Activated effector memory CD4-positive, alpha-beta T cell treated with anti-CD3 and anti-CD28 coated beads, Interleukin-2, amount 50 U/mL, for 16 hours (primary cell): ENCODE data around the gene WDFY3.
"Not testable (repeated sequence)": the region's sequence is repeated elsewhere in the genome, so short reads cannot be mapped to it uniquely, and the experiment has no call there.

Experiments used
- DNase-seq: peaks from one replicate; pipeline ENCODE4 v3.0.0-alpha.2; 2020

The WDFY3 gene

DNA sequence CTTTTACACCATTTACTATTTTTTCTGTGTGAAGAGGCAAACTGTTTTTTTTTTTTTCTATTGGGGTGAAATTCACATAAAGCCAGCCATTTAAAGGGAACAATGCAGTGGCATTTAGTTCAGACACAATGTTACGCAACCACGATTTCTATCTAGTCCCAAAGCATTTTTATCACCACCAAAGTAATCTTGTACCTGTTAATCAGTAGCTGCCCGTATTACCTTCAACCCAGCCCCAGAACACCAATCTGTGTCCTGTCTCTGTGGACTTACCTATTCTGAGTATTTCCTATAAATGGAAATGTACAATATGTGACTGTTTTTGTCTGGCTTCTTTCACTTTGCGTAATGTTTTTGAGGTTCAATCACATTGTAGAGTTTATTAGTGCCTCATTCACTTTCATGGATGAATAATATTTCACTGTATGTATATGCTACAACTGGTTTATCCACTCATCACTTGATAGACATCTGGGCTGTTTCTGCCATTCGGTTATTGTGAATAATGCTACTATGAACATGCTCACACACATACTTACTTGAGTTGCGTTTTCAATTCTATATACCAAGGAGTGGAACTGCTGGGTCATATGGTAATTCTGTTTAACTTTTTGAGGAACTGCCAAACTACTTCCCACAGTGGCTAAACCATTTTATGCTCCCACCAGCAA lies 267.4 kb downstream of the WDFY3 start:
- no peak for DNase-seq

- no peak for DNase-seq
These were observed 268.8 kb downstream of the WDFY3 start for GRCh38 chr4:84697615-84698201.

DNA sequence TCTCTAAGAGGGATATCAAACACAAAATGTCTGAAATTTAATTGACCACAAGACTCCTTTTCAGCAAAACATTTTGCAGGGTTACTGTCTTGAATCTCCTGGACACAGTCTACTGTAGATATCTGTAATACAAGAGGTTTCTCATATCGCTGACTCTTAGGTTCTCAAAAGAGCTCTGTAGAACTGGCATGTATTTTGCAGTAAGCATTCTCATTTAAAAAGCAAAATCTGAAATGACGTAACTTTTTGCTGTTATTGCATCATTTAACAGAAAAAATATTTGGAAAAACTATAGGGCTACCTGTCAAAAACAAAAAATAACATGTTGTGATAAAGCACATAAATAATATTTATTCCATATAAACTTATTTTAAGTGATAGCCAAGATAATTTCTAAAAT lies 269.3 kb downstream of the WDFY3 start:
- DNase-seq = no peak

- no peak for DNase-seq
These were observed 274.7 kb downstream of the WDFY3 start for GRCh38 chr4:84691800-84692199.

GRCh38 chr4:84691170-84691691 lies 275.3 kb downstream of the WDFY3 start:
- no peak for DNase-seq

DNA sequence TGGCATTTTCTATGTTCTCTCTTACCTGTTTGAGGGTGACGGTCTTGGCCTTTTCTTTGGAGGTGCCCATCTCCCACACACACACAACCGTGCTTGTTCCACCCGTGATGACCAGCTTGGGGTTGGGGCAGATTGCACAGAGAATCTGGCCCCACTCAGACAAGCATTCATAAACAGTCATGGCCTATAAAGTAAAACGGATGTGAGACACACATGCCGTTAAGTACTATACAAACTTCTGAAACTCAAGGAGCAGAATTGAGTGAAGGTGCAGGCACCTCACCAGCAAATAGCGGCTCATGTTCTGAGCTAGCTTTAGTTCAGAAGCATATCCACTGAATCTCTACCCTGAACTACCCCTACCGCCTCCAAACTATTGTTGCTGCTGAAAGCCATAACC lies 276.0 kb downstream of the WDFY3 start:
- no peak for DNase-seq

GRCh38 chr4:84689197-84689596 lies 277.3 kb downstream of the WDFY3 start:
- DNase-seq = no peak

GRCh38 chr4:84688605-84689004 lies 277.9 kb downstream of the WDFY3 start:
- DNase-seq = no peak

DNA sequence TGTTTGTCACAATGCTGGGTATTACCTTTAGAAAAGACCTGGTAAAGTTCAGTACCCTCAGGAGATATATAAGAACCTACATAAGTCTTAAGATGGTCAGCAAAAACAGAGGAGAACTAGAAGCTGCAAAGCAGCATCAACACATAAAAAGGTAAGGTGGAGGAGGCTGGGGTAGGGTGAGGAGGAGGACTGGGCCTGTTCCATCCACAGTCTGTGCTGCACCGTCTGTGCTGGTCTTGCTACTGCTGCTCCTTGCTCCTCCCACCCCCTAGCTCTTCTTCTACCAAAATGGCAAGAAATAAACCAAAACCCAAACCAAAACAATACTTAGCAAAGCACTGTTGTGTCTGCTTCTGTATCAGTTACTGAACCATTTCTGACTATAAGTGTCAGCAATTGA lies 281.4 kb downstream of the WDFY3 start:
- DNase-seq = no peak

DNA sequence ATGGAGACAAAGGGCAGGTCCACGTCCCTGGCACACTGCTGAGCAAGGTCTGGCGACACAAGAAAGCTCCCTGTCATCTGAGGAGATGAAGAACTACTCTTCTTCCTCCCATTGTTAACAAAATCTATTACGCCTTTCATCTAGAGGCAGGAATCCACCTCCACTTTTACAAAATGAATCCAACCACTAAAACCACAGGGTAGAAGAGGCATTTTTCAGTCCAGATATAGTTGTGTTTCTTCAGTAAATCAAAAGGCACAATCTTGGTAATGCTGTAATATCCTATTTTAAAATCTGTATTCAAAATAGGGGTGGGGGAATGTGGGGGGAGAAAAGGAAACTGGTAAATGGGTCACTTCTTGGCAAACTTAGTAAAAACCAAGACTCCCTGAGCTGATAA lies 282.1 kb downstream of the WDFY3 start:
- DNase-seq = no peak

DNA sequence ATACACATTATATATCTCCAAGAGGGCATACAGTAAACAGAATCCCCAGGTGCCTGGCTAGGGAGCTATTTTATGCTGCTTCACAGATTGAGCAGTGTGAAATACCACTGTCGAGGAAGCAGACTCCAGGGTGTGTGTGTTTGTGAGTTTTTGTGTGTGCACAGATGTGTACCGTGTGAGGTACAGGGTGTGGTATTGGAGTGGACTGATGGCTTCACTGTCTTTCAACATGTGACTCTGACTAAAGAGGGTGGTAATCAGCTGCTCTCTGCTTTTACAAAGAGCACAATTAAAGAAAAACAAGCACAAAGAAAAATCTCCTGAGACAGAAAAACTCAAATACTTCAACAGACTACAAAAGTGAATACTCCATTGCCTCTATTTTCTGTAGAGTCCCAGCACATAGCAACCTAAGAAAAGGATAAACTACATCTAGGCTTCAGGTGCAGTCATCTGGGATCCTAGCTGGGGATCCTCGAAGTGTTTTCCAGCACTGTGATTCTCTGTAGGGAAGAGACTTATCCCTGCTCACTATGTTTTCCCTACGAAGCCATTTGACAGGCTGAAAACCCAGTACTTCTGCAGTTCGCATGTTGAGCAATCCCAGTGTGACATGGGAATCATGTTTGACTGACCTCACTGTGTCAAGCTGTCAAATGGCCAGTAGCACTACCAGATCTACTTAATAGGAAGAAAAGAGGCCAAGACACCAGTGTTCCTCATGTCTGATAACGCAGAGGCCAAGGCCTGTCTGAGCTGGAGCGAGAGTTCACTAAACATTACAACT lies 283.2 kb downstream of the WDFY3 start:
- no peak for DNase-seq

- DNase-seq = not testable (repeated sequence)
These were observed 283.8 kb downstream of the WDFY3 start for GRCh38 chr4:84682661-84683060.

DNA sequence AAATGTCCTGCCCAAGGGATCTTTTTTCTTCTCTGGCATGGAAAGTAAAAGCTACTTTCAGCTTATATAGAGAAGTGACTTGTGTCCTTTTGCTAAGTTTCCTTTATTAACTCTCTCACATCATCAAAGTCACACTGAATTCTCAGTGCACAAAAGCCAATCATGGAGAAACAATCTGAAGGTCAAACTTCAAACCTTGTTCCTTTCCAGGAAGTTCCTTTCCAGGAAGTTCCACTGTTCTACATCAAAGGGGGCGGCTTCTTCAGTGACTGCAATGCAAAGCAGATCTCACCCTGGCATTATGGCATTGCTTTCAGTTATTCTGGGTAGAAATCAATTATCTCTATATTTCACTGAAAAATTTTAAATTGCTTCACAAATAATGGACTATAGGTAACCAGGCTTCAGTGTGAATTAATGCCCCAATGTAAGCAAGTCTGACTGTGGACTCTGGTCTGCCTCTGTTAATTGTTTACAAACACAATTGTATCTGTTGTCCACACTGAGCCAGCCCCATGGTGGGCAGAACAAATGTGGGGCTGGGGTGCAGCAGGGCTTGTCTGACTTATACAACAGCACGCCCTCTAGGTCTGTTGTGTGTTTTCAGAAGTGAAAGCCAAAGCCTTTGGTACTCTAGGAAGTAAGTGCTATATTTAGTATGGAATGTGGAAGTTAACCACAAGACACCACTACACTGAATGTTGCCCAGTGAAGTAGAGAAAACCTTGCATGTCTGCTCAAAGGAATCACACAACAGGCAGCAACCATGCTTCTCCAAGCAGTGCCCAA lies 284.8 kb downstream of the WDFY3 start:
- DNase-seq = no peak

- DNase-seq = no peak
These were observed 285.5 kb downstream of the WDFY3 start for GRCh38 chr4:84680956-84681355.

GRCh38 chr4:84678976-84679744 lies 287.3 kb downstream of the WDFY3 start:
- no peak for DNase-seq

DNA sequence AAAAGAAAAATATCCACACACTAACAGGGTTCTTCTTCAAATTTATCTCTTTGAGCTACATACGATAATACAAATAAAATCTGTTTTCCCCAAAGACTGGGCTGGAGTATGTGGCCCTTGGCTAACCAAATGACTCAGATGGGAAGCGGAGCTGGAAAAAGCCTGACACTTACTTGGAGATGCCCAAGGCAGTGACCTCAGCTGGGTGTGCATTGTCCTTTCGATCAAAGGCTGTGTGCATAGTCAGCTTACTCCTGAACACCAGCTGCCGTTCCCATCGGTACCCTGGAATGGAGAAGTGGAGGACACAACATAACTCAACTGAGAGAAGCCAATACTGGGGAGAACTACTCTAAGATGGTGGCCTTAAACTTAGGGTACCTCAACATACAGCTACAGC lies 288.5 kb downstream of the WDFY3 start:
- DNase-seq = no peak

- DNase-seq = no peak
These were observed 289.4 kb downstream of the WDFY3 start for GRCh38 chr4:84677093-84677492.

- no peak for DNase-seq
These were observed 292.8 kb downstream of the WDFY3 start for GRCh38 chr4:84673475-84674240.

- no peak for DNase-seq
These were observed 294.3 kb downstream of the WDFY3 start for GRCh38 chr4:84672177-84672576.

- DNase-seq = no peak
These were observed 297.3 kb downstream of the WDFY3 start for GRCh38 chr4:84669201-84669600.

- DNase-seq = no peak
These were observed 300.1 kb downstream of the WDFY3 start for GRCh38 chr4:84666439-84666838.

DNA sequence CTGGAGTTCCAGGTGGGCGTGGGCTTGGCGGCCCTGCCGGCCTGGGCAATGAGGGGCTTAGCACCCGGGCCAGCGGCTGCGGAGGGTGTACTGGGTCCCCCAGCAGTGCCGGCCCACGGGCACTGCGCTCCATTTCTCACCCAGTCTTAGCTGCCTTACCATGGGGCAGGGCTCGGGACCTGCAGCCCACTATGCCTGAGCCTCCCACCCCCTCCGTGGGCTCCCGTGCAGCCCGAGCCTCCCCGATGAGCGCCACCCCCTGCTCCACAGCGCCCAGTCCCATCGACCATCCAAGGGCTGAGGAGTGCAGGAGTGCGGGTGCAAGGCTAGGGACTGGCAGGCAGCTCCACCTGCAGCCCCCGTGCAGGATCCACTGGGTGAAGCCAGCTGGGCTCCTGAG lies 301.7 kb downstream of the WDFY3 start:
- DNase-seq = not testable (repeated sequence)
